ENCODE results near the gene MGARP. TPM values are rescaled to one million over a fixed set of nuclear protein-coding genes. Genes with fewer than 3 reads are reported as not detected.

Gene MGARP
- total RNA-seq, 1 experiment from 2014 or later = 0.22 TPM

DNA sequence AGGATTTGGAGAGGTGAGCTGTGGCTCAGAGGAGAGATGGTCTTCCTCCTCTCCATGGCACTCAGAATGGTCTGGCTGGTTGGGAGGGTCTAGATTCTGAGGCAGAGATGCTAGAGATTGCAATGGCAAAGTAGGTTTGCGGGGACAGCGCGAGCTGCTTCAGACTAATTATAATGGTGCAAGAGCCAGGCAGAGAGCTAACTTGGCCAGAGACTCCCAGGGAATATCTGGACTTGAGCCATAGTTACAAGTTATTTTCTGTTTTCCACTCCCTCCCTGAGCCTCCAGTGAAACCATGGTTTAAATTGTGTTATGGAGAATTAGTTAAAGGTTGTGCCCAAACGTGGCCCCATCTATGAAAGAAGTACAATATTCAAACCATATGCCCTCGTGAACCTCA is 58.3 kb downstream of the MGARP start:
- H3K4me1 ChIP-seq (ENCODE audit: control insufficient read depth in 1 of 2, insufficient read depth in 2 of 2, low read length in 2 of 2) = no peaks in the 10 kb centered on the region
- intact Hi-C loops (cut with micrococcal nuclease) = no loop called here
- H3K4me3 ChIP-seq (replicated peaks in 1 of 2; ENCODE audit: low read depth in 1 of 2, low read length in 2 of 2) = no peak overlapping the region
- no peak overlapping the region for H3K4me2 ChIP-seq (ENCODE audit: low read length)
- H4K20me1 ChIP-seq (ENCODE audit: insufficient read depth) = no peaks in the 10 kb centered on the region
- no peaks in the 10 kb centered on the region for H3K36me3 ChIP-seq (ENCODE audit: control insufficient read depth in 1 of 2, insufficient read depth in 2 of 2, low read length in 2 of 2)
- no peak overlapping the region for H3K9ac ChIP-seq (ENCODE audit: low read length)
- CTCF ChIA-PET = no interaction called here
- TF ChIP-seq TCF7L2 (IDR thresholded peaks at IDR 0.05; ENCODE audit: borderline replicate concordance, extremely low read depth, insufficient read depth, insufficient read length) (no peak), CBX3 (IDR thresholded peaks at IDR 0.05; ENCODE audit: low read depth) (no peak), EZH2phosphoT487 (IDR thresholded peaks at IDR 0.05; ENCODE audit: borderline replicate concordance) (no peak)
- TF ChIP-seq, protein P1, sequence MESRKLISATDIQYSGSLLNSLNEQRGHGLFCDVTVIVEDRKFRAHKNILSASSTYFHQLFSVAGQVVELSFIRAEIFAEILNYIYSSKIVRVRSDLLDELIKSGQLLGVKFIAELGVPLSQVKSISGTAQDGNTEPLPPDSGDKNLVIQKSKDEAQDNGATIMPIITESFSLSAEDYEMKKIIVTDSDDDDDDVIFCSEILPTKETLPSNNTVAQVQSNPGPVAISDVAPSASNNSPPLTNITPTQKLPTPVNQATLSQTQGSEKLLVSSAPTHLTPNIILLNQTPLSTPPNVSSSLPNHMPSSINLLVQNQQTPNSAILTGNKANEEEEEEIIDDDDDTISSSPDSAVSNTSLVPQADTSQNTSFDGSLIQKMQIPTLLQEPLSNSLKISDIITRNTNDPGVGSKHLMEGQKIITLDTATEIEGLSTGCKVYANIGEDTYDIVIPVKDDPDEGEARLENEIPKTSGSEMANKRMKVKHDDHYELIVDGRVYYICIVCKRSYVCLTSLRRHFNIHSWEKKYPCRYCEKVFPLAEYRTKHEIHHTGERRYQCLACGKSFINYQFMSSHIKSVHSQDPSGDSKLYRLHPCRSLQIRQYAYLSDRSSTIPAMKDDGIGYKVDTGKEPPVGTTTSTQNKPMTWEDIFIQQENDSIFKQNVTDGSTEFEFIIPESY (IDR thresholded peaks at IDR 0.05; ENCODE audit: extremely low read depth, insufficient replicate concordance, low read length) = no peak
- no peak for ATAC-seq
- H3K9me2 ChIP-seq (ENCODE audit: insufficient read depth) = no peaks in the 10 kb centered on the region
- no TSS peak for BruUV-seq (replicated peaks)
- H3K9me3 ChIP-seq (ENCODE audit: control insufficient read depth in 1 of 2, insufficient read depth in 1 of 2, low read depth in 1 of 2, low read length in 2 of 2) = no peaks in the 10 kb centered on the region
- H2AFZ ChIP-seq (ENCODE audit: low read depth, low read length, poor library complexity, severe bottlenecking) = no peak overlapping the region
- H3K79me2 ChIP-seq (ENCODE audit: insufficient read depth, low read length) = no peaks in the 10 kb centered on the region
- POLR2A ChIA-PET = no interaction called here
- RAD21 ChIA-PET (ENCODE audit: low non-redundant PET in 1 of 2, low total read pairs in 2 of 2, uncharacterized antibody in 2 of 2, unreplicated experiment in 2 of 2) = no interaction called here
- H3K27ac ChIP-seq (ENCODE audit: low read depth, low read length) = no peak overlapping the region
- no peak for DNase-seq (ENCODE audit: low read depth, low spot score)
- H3K27me3 ChIP-seq (ENCODE audit: insufficient read depth, low read length) = no peaks in the 10 kb centered on the region

DNA sequence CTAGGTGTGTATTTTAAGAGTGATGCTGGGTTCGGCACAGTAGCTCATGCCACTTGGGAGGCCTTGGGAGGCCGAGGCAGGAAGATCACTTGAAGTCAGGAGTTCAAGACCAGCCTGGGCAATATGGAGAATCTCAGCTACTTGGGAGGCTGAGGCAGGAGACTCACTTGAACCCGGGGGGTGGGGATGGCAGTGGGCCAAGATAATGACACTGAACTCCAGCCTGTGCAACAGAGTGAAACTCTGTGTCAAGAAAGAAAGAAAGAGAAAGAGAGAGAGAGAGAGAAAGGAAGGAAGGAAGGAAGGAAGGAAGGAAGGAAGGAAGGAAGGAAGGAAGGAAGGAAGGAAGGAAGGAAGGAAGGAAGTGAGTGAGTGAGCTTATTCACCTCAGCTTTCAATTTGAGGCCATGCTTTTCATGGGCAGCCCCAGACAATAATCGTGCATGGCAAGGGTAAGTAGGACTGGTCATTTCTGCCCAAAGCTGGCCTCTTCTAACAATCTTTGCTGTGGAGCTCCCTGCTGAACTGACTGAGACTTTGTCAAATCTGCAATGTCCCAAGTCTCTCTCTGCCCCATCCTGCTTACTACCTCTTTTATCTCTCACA is 60.5 kb downstream of the MGARP start:
- Histone ChIP-seq H3K27me3 (ENCODE audit: insufficient read depth, low read length) (no peaks in the 10 kb centered on the region), H3K79me2 (ENCODE audit: insufficient read depth, low read length) (no peaks in the 10 kb centered on the region), H3K9me2 (ENCODE audit: insufficient read depth) (no peaks in the 10 kb centered on the region), H3K36me3 (ENCODE audit: control insufficient read depth in 1 of 2, insufficient read depth in 2 of 2, low read length in 2 of 2) (no peaks in the 10 kb centered on the region), H3K9ac (ENCODE audit: low read length) (no peak overlapping the region), H3K4me2 (ENCODE audit: low read length) (no peak overlapping the region), H3K4me3 (replicated peaks in 1 of 2; ENCODE audit: low read depth in 1 of 2, low read length in 2 of 2) (no peak overlapping the region), H3K4me1 (ENCODE audit: control insufficient read depth in 1 of 2, insufficient read depth in 2 of 2, low read length in 2 of 2) (no peaks in the 10 kb centered on the region; a peak in 1 of 4 replicates), H3K9me3 (ENCODE audit: control insufficient read depth in 1 of 2, insufficient read depth in 1 of 2, low read depth in 1 of 2, low read length in 2 of 2) (no peaks in the 10 kb centered on the region), H4K20me1 (ENCODE audit: insufficient read depth) (no peaks in the 10 kb centered on the region), H2AFZ (ENCODE audit: low read depth, low read length, poor library complexity, severe bottlenecking) (no peak overlapping the region), H3K27ac (ENCODE audit: low read depth, low read length) (no peak overlapping the region)
- BruUV-seq (replicated peaks) = no TSS peak
- ChIA-PET POLR2A (no interaction called here), RAD21 (ENCODE audit: low non-redundant PET in 1 of 2, low total read pairs in 2 of 2, uncharacterized antibody in 2 of 2, unreplicated experiment in 2 of 2) (no interaction called here), CTCF (no interaction called here)
- ATAC-seq (no peak), DNase-seq (ENCODE audit: low read depth, low spot score) (no peak)
- intact Hi-C loops (cut with micrococcal nuclease) = no loop called here
- TF ChIP-seq POLR2AphosphoS5 (IDR thresholded peaks at IDR 0.05; ENCODE audit: low read depth, low read length) (no peak), SRF (IDR thresholded peaks at IDR 0.05; ENCODE audit: low read depth) (no peak), CBX3 (IDR thresholded peaks at IDR 0.05; ENCODE audit: low read depth) (no peak), CEBPB (IDR thresholded peaks at IDR 0.05; ENCODE audit: low read depth) (no peak), ZFX (IDR thresholded peaks at IDR 0.05) (no peak), ZNF274 (IDR thresholded peaks at IDR 0.05; ENCODE audit: low read depth, low read length) (no peak), SP1 (IDR thresholded peaks at IDR 0.05; ENCODE audit: low read depth) (no peak), FOSL1 (IDR thresholded peaks at IDR 0.05; ENCODE audit: low read depth) (no peak), SIN3A (IDR thresholded peaks at IDR 0.05; ENCODE audit: low read depth) (no peak), EZH2 (IDR thresholded peaks at IDR 0.05) (no peak), EGR1 (IDR thresholded peaks at IDR 0.05; ENCODE audit: low read depth) (no peak), EZH2phosphoT487 (IDR thresholded peaks at IDR 0.05; ENCODE audit: borderline replicate concordance) (no peak)
- TF ChIP-seq, protein P2, sequence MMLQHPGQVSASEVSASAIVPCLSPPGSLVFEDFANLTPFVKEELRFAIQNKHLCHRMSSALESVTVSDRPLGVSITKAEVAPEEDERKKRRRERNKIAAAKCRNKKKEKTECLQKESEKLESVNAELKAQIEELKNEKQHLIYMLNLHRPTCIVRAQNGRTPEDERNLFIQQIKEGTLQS (IDR thresholded peaks at IDR 0.05) = no peak
- TF ChIP-seq, protein P3, sequence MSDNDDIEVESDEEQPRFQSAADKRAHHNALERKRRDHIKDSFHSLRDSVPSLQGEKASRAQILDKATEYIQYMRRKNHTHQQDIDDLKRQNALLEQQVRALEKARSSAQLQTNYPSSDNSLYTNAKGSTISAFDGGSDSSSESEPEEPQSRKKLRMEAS (IDR thresholded peaks at IDR 0.05) = no peak

Measured in HCT116 (cell line).